Heart left ventricle (tissue), 16 donors: Measurements from ENCODE around the gene SETD3. TPM values are rescaled to one million over a fixed set of nuclear protein-coding genes. Genes with fewer than 3 reads are reported as not detected.

Experiments used
- ATAC-seq, 4 donors: fragments of 200-7000 bp; cut with Tn5 transposase; one replicate each; pipeline ENCODE4 v1.9.1; 2020 to 2022; ENCODE audit warnings: moderate library complexity in 4 of 4, mild to moderate bottlenecking in 3 of 4, moderate number of reproducible peaks in 1 of 4
- DNase-seq, 5 donors: peaks; one replicate each; pipeline ENCODE4 v3.0.0-alpha.2; 2020
- H3K27ac ChIP-seq, 12 donors: fragments of 200-600 bp; sonication (generic) in 4 of 12; one replicate each; pipeline versions ENCODE4 v1.5.0 to v1.8.0; 2016 to 2022; ENCODE audit warnings: mild to moderate bottlenecking in 2 of 12
- H3K27me3 ChIP-seq, 9 donors: fragments of 200-600 bp; sonication (generic) in 2 of 9; one replicate each; pipeline versions ENCODE4 v1.5.1 to v1.8.0; 2016 to 2022; ENCODE audit warnings: mild to moderate bottlenecking in 3 of 9
- H3K36me3 ChIP-seq, 9 donors: fragments of 200-600 bp; sonication (generic) in 2 of 9; one replicate each; pipeline versions ENCODE4 v1.5.0 to v1.8.0; 2018 to 2022; ENCODE audit warnings: mild to moderate bottlenecking in 2 of 9
- H3K4me1 ChIP-seq, 12 donors: fragments of 200-600 bp; sonication (generic) in 4 of 12; one replicate each; pipeline versions ENCODE4 v1.5.0 to v1.8.0; 2016 to 2022; ENCODE audit warnings: mild to moderate bottlenecking in 3 of 12
- H3K4me3 ChIP-seq, 12 donors: fragments of 200-600 bp; sonication (generic) in 4 of 12; one replicate each; pipeline versions ENCODE4 v1.5.0 to v1.8.0; 2017 to 2022; ENCODE audit warnings: mild to moderate bottlenecking in 9 of 12, moderate library complexity in 4 of 12
- H3K9me3 ChIP-seq, 12 donors: fragments of 200-600 bp; sonication (generic) in 4 of 12; one replicate each; pipeline versions ENCODE4 v1.5.0 to v1.8.0; 2016 to 2022; ENCODE audit warnings: mild to moderate bottlenecking in 1 of 12
- CTCF ChIP-seq, 12 donors: fragments of 200-600 bp; sonication (generic) in 4 of 12; IDR thresholded peaks; one replicate each; pipeline versions ENCODE4 v1.5.0 to v1.8.0; 2018 to 2022; ENCODE audit warnings: antibody characterized with exemption in 12 of 12, mild to moderate bottlenecking in 5 of 12
- POLR2A ChIP-seq, 2 donors: fragments of 450-650 bp; IDR thresholded peaks; one replicate each; pipeline ENCODE4 v1.6.1; 2017; ENCODE audit warnings: antibody characterized with exemption in 2 of 2, mild to moderate bottlenecking in 2 of 2, moderate library complexity in 2 of 2
- WGBS, 4 donors: extraction: QIAGEN DNeasy Blood & Tissue Kit in 2 of 4; methylation state at CpG; one replicate each; pipeline versions ENCODE4 v1.1.5 to v1.1.7; 2013 to 2018; 5-methylcytosine and 5-hydroxymethylcytosine counted together
- intact Hi-C, 10 donors: fragments of 100-400 bp; cut with DNase I; formaldehyde crosslinking; loops; one replicate each; pipeline versions ENCODE4 v1.11.1 to v1.14.2; 2022
- polyA plus RNA-seq, 2 donors: library from polyadenylated mRNA; stranded (reverse); fragments of 200-250 nt; gene quantifications; one replicate each; pipeline ENCODE4 v1.2.3, GENCODE V29; 2013
- total RNA-seq, 9 donors: library from RNA; depleted of rRNA in 2 of 9; stranded (reverse); fragments of >200 nt in 2 of 9; fragmentation: NEBNext Ultra II Directional in 3 of 9; extraction: Animal tissue kit (Norgen Biotek cat#: 25700) in 3 of 9; gene quantifications; one replicate each; pipeline versions ENCODE4 v1.1.0 to v1.2.4, GENCODE V29; 2016 to 2023
- donor health status: ischemic (EF 13 %, LVEDD 7.1; RV severe dilation, severe dysfunction).
- donor health status: healthy with polysubstance abuse.
- donor health status: DM: no; HTN: yes; CAD: no.
- donor health status: DM: no; HTN: no; CAD: no.
- donor health status: ischemic (EF 25% LVEDD 6.9; RV normal size, moderate dysfunction).
- donor health status: ischemic (EF 25% LVEDD 5.7; RV mildly dilated, moderate dysfunction).
- donor health status: healthy.
- donor health status: DM: yes; HTN: yes; CAD: no.
- donor health status: ischemic (EF 35%, LVEDD 5.7; RV mildly dilated, moderate dysfunction).
- donor health status: nonischemic (EF 11% LVEDD 7.7; RV severe dilation, severe dysfunction).
- donor health status: DM: yes; HTN: yes; CAD: no.
- donor health status: PGD.
- donor health status: ischemic (EF 29% LVEDD 5.4; RV normal size, mild dysfunction).
- donor health status: nonischemic (EF 23%, LVEDD 6.1; RV moderate dilation, normal function).

SETD3 gene
- total and polyA plus RNA-seq, 11 donors, result 49.7 to 130 (median 92.6) TPM

GRCh38 chr14:99524091-99524661 lies 43.5 kb upstream of the SETD3 start:
- intact Hi-C loops, result loop anchor here in 3 of 10 donors (2.0 to 10.0 kb wide), 3 partner anchors 79 to 361 kb away; no protein-coding TSS in a partner anchor
- WGBS, 4 donors, result 60 to 77% (median 69%) methylated on average over 16 of the region's 16 CpGs
- DNase-seq (peak in 3 of 5 donors; percentile 35 to 42 (median 41)), ATAC-seq (peak in 1 of 4 donors; percentile 31)
- Histone ChIP-seq H3K27me3 (no peaks in the 10 kb centered on the region), H3K4me3 (no peak overlapping the region), H3K36me3 (peaks cover 0 to 5% (median 0%) of the 10 kb centered on the region in 9 donors), H3K4me1 (peaks cover 6 to 59% (median 38%) of the 10 kb centered on the region in 12 donors), H3K9me3 (no peaks in the 10 kb centered on the region), H3K27ac (peak overlapping the region in 9 of 12 donors; percentile 26 to 84 (median 61))
- TF ChIP-seq CTCF (IDR thresholded peaks at IDR 0.05) (no peak), POLR2A (IDR thresholded peaks at IDR 0.05) (no peak)

GRCh38 chr14:99523704-99524055 lies 43.0 kb upstream of the SETD3 start:
- intact Hi-C loops, result loop anchor here in 4 of 10 donors (2.0 to 10.0 kb wide), 4 partner anchors 79 to 361 kb away; no protein-coding TSS in a partner anchor
- no peaks in the 10 kb centered on the region for H3K27me3 ChIP-seq
- TF ChIP-seq CTCF (IDR thresholded peaks at IDR 0.05) (no peak), POLR2A (IDR thresholded peaks at IDR 0.05) (no peak)
- H3K27ac ChIP-seq, result peak overlapping the region in 9 of 12 donors; percentile 1 to 84 (median 50)
- H3K9me3 ChIP-seq, result no peaks in the 10 kb centered on the region
- ATAC-seq (no peak), DNase-seq (no peak)
- 71 to 77% (median 74%) methylated on average over 3 to 5 of the region's 5 CpGs for WGBS, 4 donors
- H3K36me3 ChIP-seq, result peaks cover 0 to 5% (median 0%) of the 10 kb centered on the region in 9 donors
- no peak overlapping the region for H3K4me3 ChIP-seq
- H3K4me1 ChIP-seq, result peaks cover 6 to 60% (median 40%) of the 10 kb centered on the region in 12 donors

- Histone ChIP-seq H3K9me3 (no peaks in the 10 kb centered on the region), H3K4me1 (peaks cover 6 to 66% (median 45%) of the 10 kb centered on the region in 12 donors), H3K27me3 (no peaks in the 10 kb centered on the region), H3K36me3 (peaks cover 0 to 5% (median 0%) of the 10 kb centered on the region in 9 donors), H3K27ac (peak overlapping the region in 11 of 12 donors; percentile 1 to 84 (median 41)), H3K4me3 (no peak overlapping the region)
- TF ChIP-seq CTCF (IDR thresholded peaks at IDR 0.05) (no peak), POLR2A (IDR thresholded peaks at IDR 0.05) (no peak)
- DNase-seq (peak in 3 of 5 donors; percentile 30 to 61 (median 53)), ATAC-seq (no peak)
- intact Hi-C loops, result loop anchor here in 4 of 10 donors (2.0 to 10.0 kb wide), 3 partner anchors 84 to 362 kb away; no protein-coding TSS in a partner anchor
- WGBS, 4 donors, result 61 to 71% (median 66%) methylated on average over 12 to 14 of the region's 14 CpGs
Measured at GRCh38 chr14:99522934-99523703, 42.5 kb upstream of the SETD3 start.

GRCh38 chr14:99522457-99522891 lies 41.8 kb upstream of the SETD3 start:
- Histone ChIP-seq H3K27me3 (no peaks in the 10 kb centered on the region), H3K9me3 (no peaks in the 10 kb centered on the region), H3K4me1 (peaks cover 6 to 69% (median 46%) of the 10 kb centered on the region in 12 donors), H3K27ac (peak overlapping the region in 8 of 12 donors; percentile 10 to 84 (median 48)), H3K4me3 (no peak overlapping the region), H3K36me3 (peaks cover 0 to 5% (median 0%) of the 10 kb centered on the region in 9 donors)
- DNase-seq (peak in 3 of 5 donors; percentile 38 to 74 (median 62)), ATAC-seq (peak in 2 of 4 donors; percentile 33 to 53)
- 49 to 54% (median 51%) methylated on average over 5 to 12 of the region's 12 CpGs for WGBS, 4 donors
- TF ChIP-seq POLR2A (IDR thresholded peaks at IDR 0.05), result no peak
- no peak for TF ChIP-seq CTCF (IDR thresholded peaks at IDR 0.05)
- intact Hi-C loops, result loop anchor here in 4 of 10 donors (2.0 to 10.0 kb wide), 3 partner anchors 85 to 362 kb away; no protein-coding TSS in a partner anchor
